CD4-positive, alpha-beta T cell treated with Interleukin-6 at 100 ng/mL for 8 hours (primary cell): ENCODE measurements around the gene DUSP22.
A peak's percentile ranks its signal among the peaks of the same experiment; 100 is the strongest.

Experiments
- DNase-seq: peaks from one replicate; pipeline ENCODE4 v3.0.0-alpha.2; 2020; ENCODE audit warnings: mixed read lengths, low spot score

The DUSP22 gene

DNA sequence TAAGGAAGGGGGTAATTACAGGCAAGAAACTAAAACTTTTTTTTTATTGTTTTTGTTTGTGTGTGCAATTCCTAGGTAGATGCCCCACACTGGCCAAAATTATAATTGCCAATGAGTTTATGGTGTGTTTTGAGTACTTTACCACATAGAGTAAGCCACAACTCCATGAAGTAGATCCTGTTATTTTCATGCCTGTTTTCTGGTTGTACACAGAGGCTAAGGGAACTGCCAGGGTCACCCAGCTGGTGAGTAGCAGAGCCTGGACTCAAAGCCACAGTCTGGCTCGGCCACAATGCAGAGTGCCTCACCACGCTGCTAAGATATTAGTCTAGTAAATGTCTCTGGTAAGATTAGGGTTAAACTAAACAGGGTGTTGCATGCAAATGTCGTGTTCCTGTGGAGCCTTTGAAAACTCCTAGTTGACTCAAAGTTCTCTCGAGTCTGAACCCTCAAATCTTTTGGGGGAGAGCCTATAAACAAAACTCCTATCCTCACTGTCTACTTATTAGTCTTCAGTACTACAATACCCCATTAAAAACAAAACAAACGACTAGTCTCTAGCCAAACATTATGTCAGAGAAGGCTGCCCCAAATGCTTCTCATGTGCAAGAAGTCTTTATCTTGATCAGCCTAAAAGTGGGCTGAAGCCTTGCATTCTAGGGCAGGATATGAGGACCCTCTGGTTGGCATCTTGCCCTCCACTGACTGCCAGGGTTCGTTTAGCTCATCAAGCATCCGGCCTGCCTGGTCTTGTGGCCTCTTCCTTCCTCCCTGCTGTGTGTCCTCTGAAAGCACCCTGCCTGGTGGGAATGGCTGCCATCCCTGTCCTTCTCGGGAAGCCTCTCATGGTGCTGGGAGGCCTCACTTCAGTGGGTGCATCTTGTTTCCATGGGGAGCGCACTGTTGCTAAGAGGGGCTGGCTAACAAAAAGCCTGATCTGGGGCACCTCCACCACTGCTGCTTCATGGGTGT is 4.2 kb downstream of the DUSP22 start:
- peak; percentile 14 for DNase-seq

DNA sequence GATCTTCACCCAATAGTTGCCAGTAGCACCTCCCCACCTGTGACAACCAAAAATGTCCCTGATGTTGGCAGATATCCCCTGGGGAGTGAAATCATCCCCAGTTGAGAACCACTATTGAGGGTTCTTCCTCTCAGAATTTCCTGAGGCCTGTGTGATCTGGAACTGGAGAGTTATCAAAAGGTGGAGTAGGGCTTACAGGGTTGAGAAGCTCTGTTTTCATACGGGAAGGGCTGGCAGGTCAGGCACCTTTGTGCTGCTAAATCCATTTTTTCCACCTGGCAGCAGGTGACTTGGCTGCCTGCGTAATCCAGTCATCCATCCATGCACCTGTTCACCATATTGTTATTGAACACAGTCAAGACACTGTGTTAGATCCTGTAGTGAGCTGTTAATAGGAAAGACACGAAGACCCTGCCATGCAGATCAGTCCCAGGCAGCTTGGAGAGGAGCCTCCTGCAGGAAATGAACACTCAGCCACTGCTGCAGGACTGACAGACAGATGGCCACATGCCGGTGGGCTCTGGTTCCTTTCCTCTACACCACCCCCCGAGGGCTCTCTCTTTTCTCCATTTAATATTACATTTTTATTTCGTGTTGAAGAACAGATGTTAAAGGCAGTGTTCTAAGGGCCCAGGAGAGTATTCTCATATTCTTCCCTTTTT is 5.4 kb downstream of the DUSP22 start:
- no peak for DNase-seq

DNA sequence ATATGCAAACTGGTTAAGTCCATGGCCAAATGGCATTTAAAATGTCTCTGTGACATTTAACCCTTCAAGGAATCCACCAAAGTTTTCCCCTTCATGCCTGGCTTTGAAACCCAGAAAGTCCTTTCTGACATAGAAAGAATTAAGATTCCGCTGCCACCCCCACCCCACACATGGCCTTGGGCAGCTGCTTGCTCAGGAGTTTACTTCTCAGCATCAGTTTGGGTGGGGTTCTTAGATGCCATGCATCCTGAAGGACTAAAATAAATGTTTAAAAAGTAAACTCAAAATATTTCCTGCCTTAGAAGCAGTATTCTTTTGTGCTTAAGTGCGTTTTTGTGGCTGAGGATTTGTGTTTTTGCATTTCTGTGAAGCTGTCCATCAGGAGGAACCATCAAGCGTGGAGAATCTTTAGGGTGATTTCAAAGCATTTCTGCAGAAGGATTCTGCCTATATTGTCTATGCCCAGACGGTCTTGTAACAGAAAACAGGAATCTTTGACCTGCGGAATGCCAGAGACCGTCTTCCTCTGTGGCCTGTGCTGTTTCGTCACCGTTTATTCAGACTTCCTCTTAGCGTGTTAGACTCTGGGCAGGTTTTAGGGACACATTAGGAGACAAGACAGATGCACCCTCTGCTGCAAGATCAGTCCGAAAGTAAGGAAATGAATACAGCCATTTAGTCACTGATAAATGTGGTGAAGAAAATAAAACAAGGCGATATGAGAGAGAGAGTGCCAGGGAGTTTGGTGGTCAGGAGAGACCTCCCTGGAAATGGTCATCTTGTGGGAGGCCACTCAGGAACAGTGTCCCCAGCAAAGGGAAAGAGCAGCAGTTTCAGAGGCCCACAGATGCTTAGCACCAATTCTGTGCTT is 6.2 kb downstream of the DUSP22 start:
- DNase-seq, result no peak

DNA sequence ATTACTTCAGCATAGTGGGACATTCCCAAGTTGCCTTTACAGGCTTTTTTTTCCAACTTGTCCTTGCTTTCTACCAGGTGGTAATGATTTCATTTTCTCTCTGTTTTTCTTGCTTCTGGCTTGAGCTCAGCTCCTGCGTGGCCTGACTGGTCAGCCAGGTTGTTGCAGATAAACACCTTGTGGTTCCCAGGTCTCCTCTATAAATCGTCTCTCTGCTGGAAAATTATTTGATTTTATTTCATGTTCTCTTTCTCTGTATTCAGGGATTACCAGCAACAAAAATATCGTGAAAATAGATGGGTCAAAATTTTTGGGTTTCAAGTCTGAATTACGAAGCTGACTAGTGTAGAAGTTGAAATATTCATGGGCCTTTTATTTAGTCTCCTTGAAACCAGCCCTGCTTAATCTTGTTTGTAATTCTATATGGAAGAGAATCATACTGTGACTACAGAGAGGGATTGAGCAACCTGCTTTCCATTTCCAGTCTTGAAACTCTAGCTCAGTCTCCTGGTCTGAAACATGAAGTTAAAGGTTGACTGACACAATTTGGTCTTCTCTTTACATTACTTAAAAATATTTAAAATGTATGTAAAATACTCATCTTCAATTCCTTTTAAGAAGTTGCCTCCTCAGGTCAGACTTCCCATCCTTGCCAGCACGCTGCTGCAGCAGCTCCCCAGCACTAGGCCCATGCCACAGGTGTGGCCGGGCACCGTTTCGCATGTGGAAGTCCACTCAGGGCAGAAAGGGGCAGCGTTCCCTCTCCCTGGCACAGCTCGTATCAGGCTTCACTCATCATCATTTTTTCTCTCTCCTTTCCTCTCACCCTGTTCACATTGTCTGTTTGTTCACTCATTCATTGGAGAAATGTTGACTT is 7.1 kb downstream of the DUSP22 start:
- DNase-seq, result no peak

DNA sequence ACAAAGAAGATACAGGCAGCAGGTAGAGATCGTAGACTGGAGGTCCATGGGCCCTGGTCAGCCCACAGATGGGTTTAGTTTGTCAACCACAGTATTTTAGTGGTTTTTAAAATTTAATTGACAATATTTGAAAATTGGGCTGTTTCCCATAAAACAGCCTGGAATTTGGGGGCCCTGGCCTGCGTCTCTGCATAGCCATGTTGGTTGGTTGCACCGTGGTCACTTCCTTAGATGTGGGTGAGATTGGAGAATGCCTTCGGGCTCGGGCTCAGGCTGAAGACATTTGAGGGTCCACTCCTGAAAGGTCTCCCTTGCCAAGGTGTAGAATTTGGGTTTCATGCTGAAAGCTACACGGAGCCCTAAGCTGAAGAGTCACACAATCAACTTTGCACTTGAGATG is 7.7 kb downstream of the DUSP22 start:
- DNase-seq, result no peak

DNA sequence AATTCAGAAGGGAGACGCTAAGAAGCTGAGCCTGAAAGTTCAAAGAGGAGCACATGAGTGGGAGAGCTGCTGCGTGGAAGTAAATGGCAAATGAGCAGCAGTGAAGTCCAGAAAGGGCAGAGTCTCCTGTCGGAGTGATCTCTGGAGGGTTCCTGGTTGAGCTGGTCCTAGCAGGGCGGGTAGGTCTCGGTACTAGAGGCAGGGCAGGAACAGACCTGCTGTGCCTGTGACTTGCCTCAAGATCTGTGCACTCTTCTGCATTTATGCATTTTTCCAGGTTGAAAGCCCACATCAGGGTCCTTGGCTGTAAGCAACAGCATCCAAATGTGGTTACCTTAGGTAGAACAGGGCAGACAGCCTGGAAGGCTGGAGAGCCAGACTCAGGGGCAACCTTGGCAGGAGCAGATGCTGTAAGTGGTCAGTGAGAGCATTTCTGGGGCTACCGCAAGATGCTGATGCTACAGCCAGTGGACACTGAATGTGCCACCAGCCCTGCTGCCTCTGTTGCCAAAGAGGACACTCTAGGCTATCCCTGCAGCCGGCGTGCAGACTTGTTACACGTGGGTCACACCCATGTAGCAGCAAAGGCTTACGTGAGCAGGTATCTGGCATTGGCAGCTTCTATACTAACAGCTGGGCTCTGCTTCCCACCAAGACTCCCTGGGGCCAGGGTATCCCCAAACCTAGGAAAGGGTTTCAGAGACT is 8.4 kb downstream of the DUSP22 start:
- no peak for DNase-seq

DNA sequence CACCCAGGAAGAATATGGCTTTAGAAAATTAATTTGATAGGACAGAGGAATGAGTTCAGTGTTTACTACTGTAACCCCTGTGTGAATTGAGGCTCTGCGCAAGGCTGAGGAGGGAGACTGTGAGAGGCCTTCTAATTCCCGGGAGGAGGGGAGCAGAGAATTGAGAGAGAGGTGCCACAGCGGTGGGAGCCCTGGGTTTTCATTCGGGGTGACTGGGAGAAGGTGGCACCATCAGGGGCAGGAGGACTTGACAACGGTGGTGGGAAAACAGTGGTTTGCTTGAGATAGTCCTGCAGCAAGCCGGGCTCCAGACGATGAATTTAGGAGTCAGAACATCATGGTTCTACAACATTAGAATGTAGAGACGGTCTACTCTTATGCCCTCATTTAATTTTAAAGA is 9.2 kb downstream of the DUSP22 start:
- DNase-seq, result no peak

DNA sequence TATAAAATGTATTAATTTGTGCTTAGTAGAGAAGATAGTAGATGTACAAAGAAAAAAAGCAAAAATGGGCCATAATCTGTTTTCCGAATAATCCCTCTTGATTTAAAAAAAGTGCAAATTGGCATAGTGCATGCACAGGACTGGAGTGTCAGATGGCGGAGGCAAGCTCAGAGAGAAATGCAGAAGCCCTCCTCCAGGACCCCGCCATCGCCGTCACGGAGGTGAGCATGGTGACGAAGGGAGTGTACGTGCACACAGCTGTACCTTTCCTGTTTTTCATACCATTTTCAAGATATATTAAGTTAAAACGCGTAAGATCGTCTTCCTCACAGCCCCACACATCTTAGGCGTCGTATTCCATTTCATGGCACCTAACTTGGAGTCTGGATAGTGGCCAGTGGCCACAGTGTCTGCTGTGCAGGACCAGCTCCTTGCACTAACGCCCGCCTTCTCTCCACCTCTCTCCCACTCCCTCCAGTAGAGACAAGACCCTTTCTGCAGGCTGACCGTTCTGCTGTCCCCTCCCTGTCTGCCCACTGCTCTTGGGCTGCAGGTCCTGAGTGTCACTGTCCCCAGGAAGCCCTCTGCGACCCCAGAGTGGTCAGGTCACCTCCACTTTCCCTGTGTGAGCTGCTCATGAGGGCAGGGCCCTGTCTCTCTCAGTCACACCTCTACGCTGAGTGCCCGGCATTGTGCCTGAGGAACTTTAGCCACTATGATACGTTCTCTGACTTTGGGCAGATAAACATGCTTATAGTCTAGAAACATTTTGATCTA is 9.8 kb downstream of the DUSP22 start:
- DNase-seq, result no peak

DNA sequence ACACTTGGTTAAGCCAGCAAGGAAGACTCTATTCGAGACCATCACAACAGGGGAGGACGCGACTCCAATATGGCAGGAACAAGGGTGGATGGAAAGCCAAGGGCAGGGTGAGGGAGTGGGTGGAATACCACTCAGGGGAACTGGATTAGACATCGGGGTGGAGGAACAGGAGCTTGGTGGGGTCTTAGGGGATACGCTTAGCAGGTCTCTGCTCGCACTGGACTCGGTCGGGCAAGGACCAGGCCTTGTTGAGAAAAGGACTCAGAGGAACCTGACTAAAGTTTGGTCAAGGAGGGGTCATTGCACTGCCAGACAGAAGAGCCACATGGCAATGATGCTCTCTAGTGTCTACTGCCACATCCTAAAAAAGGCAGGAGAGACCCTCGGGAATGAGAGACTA is 10.5 kb downstream of the DUSP22 start:
- no peak for DNase-seq

DNA sequence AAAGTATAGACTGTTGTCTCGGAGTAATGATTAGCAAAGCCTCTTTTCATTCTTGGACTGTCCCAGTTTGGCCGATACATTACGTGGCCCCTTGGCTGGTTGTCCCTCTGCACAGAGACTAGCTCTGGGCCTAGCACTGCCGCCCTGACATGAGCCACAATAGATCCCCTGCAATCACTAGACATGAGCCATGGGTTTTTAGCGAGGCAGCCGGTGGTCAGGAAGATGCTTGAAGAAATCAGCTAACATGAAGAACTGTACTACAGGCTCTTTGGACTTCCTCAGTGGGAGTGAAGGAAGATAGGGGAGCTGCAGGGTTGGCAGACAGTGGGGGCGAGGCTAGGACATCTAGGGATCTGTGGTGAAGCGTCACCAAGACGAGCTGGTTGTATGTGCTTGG is 11.0 kb downstream of the DUSP22 start:
- no peak for DNase-seq

DNA sequence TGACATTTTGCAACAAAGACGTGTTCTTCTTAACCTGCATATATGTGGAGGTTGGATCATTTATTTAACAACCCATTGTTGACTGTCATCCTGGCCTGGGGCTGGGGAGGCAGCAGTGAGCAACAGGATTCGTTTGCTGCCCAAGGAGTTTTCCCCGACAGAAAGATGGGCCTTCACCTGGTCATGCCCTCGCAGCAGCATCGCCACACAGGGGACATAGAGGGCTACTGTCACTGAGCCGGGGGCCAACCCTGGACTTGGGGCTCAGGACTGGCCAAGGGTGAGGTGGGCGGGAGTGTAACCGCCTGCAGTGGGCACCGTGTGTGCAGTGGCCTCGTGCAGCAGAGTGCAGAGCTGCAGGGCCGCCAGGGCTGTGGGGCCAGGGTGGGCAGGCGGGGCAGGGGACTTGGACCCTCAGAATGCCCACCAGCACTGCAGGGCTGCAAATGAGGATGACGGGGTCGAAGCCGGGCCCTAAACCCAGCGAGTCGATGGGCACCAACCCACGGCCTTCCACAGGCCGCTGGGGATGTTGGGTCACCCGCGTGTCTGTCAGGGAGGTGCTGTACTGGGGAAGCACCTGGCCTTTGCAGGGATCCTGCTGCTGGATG is 11.8 kb downstream of the DUSP22 start:
- DNase-seq, result no peak

DNA sequence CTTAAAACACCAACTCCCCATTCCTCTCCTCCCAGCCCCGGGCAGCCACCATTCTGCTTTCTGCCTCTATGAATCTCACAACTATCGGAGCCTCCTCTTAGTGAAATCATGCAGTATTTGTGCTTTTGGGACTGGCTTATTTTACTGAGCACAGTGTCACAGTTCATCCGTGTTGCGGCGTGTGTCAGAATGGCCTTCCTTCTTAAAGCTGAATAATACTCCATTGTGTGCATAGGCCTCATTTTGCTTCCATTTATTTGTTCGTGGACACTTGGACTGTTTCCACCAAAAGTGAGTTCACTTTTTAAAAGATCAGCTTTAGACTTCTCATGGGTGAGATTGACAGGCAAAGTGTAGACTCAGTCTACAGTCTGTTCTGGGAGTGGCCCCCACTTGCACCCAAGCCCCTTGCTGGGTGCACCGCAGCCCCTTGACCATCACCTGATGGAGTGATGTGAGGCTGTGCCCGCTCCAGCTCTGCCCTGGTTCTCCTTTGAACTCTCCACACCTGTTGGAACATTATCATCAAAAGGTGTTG is 12.6 kb downstream of the DUSP22 start:
- DNase-seq, result no peak

DNA sequence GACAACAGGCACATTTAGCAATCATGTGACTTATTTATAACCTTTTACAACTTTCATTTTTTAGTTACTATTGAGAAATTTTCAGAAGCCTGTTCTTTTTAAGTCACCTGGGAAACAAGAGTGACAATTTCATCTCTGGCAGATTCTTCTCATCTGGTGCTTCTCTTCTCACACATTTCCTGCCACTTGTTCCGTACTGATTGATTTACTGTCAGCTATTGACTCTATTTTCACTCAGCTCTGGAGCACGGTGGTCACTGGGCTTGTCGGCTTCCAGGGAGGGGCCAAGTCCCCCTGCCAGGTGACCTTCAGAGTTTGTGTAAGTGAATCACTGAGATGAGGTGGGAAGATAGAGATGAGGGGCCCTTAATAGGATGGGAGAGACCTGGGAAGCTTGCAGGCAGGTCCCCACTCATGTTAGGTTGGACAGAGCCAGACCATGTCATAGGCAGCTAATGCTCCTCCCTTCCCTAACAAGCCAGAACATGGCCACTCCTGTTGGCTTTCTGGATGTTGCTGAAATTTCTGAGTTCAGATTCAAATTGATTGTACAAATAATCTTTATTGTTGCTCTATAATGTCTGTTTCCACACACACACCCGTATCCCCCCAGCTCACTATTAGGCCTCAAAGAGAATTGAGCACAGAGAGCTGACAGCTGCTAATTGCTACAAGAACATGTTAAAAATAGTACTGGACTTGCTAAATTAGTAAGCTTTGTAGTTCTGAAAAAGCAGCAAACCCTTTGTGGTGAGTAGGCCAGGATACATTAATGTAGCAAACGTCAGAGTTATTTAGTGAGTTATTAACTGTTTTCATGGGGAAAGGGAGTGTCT is 13.3 kb downstream of the DUSP22 start:
- DNase-seq, result no peak

DNA sequence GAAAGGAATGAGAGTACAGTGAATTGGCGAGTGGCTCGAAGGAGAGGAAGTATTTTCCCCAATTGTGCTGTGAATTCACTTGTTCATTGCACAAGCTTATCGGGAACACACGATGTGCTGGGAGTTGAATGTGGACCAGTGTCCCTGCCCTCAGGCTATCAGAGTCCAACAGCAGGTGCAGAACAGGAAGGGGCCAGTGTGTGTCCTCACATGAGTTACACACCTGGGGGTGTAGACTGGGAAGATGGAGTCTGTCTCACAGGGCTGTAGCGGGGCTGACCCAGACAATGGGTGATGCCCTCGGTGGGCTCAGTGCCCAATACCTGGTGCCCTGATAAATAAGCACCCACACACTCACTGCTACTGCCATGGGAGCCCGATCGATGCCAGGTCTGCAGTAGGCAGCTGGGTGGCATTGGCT is 14.4 kb downstream of the DUSP22 start:
- no peak for DNase-seq

DNA sequence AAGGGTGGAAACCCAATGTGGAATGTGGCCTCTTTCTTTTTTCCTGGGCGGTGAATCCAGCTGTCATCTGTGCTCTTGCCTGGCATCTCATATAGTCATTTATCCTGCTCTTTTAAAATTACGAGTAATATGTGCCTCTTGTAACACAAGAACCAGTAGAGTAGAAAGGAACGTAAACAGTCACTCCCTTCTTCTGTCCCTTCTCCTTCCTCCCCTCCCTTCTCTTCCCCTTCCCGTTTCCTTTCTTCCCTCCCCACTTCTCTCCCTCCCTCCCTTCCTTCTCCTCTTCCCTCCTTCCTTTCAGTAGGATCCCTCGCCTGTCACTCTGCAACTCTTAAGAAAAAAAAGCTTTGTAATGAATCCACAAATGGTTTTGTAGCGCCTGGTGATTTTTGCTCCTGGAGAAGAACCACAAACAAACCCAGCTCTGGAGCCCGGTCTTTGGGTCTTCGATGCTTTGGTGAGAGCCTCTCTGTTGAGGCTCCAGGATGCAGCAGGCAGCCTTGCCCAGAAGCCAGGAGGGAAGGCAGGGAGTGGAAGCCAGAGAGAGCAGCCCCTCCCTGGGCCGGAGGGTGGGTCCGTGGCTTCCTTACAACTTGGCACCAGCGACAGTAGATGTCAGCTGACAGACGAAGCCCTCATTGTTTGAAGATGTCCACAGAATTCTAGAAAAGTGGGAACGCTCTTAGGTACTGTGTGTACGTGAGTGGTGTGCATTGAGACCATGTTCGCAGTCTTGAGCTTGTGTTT is 15.0 kb downstream of the DUSP22 start:
- no peak for DNase-seq

DNA sequence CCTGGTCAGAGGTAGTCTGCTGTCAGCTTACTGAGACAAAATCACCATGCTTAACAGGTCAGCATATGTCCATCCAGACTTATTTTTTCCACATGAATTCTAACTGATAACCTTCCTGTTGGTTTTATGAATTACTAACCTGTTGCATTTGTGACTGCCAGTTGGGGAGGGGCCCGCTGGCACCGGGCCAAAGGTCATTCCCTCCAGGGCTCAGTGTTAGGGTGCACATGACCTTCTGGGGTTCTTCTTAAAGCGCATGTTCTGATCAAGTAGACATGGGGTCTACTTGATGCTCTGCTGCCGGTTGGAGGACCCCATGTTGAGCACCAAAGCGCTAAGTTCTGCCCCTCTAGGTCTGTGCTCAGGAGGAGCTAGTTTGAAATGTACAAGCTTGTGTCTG is 15.6 kb downstream of the DUSP22 start:
- DNase-seq, result no peak

DNA sequence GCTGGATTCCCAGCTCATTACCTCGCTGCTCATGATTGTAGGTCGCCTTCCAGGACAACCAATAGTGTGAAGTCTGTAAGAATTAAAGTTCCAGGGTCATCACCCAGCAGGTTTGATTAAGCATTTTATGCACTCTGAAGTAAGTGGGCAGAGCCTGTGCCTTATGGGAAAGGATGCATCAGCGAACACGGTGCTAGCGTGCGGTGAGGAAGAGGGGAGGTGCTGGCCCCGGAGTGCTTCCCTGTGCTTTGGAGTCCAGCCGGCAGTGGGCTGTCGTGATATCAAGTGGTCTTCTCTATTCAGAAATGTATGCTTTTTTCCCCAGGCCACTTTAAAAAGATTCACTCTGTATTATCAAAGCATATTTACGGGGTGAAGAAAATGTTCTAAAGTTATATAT is 16.0 kb downstream of the DUSP22 start:
- no peak for DNase-seq

DNA sequence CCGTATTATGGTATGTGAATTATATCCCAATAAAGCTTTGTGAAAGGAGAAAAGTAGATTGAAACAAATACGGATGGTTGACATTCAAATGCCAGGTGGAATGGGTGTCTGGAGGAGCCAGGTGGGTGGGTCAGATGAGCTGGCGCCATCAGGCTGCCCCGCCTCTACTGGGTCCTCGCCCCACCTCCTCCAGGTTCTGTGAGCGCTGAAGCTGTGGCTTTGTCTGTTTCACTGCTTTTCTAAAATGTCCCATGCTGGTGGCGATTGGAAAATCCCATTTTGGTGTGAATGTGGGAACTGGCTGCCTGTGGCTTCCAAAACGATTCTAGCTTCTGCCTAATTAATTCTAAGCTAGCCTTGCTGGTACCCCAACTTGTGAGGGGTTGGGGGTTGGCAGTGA is 16.5 kb downstream of the DUSP22 start:
- DNase-seq, result no peak
